GM19328 (cell line): ENCODE measurements around the gene CHST7.

Experiments
- ATAC-seq: cut with Tn5 transposase; IDR thresholded peaks from one replicate; pipeline ENCODE4 v1.9.1; 2021; ENCODE audit warnings: mild to moderate bottlenecking, moderate library complexity; ENCODE audit not compliant: unreplicated experiment

CHST7 gene

GRCh38 chrX:46601283-46601682 is 27.7 kb downstream of the CHST7 start:
- ATAC-seq, result no peak

- no peak for ATAC-seq
These were observed 29.0 kb downstream of the CHST7 start for GRCh38 chrX:46602468-46603102.

GRCh38 chrX:46607916-46608315 is 34.4 kb downstream of the CHST7 start:
- no peak for ATAC-seq

GRCh38 chrX:46610070-46610658 is 36.6 kb downstream of the CHST7 start:
- ATAC-seq, result no peak

- no peak for ATAC-seq
These were observed 38.2 kb downstream of the CHST7 start for GRCh38 chrX:46611658-46612362.

- no peak for ATAC-seq
These were observed 44.3 kb downstream of the CHST7 start for GRCh38 chrX:46617906-46618305.

- ATAC-seq, result no peak
These were observed 45.4 kb downstream of the CHST7 start for GRCh38 chrX:46618947-46619346.

- ATAC-seq, result no peak
These were observed 46.9 kb downstream of the CHST7 start for GRCh38 chrX:46620505-46620904.

GRCh38 chrX:46621572-46621971 is 48.0 kb downstream of the CHST7 start:
- ATAC-seq, result no peak

GRCh38 chrX:46624090-46624786 is 50.7 kb downstream of the CHST7 start:
- ATAC-seq, result no peak

GRCh38 chrX:46626566-46626965 is 53.0 kb downstream of the CHST7 start:
- no peak for ATAC-seq

- no peak for ATAC-seq
These were observed 53.5 kb downstream of the CHST7 start for GRCh38 chrX:46627062-46627461.

- ATAC-seq, result no peak
These were observed 54.3 kb downstream of the CHST7 start for GRCh38 chrX:46627711-46628419.

GRCh38 chrX:46628460-46629371 is 55.2 kb downstream of the CHST7 start:
- ATAC-seq, result peak; percentile 63

GRCh38 chrX:46630141-46630540 is 56.6 kb downstream of the CHST7 start:
- ATAC-seq, result no peak

- no peak for ATAC-seq
These were observed 61.0 kb downstream of the CHST7 start for GRCh38 chrX:46634577-46634976.

GRCh38 chrX:46635186-46635585 is 61.6 kb downstream of the CHST7 start:
- no peak for ATAC-seq

- ATAC-seq, result no peak
These were observed 62.7 kb downstream of the CHST7 start for GRCh38 chrX:46636223-46636622.

GRCh38 chrX:46637938-46638337 is 64.4 kb downstream of the CHST7 start:
- ATAC-seq, result no peak

GRCh38 chrX:46642145-46642544 is 68.6 kb downstream of the CHST7 start:
- ATAC-seq, result no peak
